A549 (cell line): Measurements from ENCODE around the gene ATP11A. TPM values are rescaled to one million over a fixed set of nuclear protein-coding genes. Genes with fewer than 3 reads are reported as not detected.

Experiments
- ATAC-seq, 2 experiments: fragments of 200-7000 bp in 1 of 2; fragments of >200 bp in 1 of 2; cut with Nextera tagmentation in 1 of 2; cut with Tn5 transposase in 1 of 2; 3 replicates each; pipeline versions ENCODE4 v1.8.0 to v1.9.1; 2018 to 2020; ENCODE audit warnings: mild to moderate bottlenecking in 1 of 2, moderate library complexity in 1 of 2
- CTCF ChIA-PET: fragments of 300-600 bp; sonication (Branson Sonifier 250); formaldehyde crosslinking; extraction: SDS; loops from one replicate; lab custom pipeline; 2021; ENCODE audit warnings: antibody characterized with exemption, inconsistent platforms; lab: Yijun Ruan, JAX
- POLR2A ChIA-PET: fragments of 350-600 bp; formaldehyde crosslinking; extraction: SDS; loops from one replicate; lab custom pipeline; 2021; ENCODE audit warnings: antibody characterized with exemption, inconsistent platforms; lab: Yijun Ruan, JAX
- DNase-seq, 2 experiments: peaks; one replicate each; pipeline versions ENCODE4 v3.0.0 to v3.0.0-alpha.2; 2011 to 2016; ENCODE audit warnings: low read depth in 1 of 2, low spot score in 1 of 2
- FAIRE-seq: peaks from 2 replicates; lab custom pipeline; 2011; peaks lifted over from hg19 to GRCh38; lab: Jason Lieb, UNC
- H3K27ac ChIP-seq, 2 experiments: fragments of >200 bp; sonication (Bioruptor Twin); formaldehyde crosslinking; 3 replicates each; pipeline ENCODE4 v1.5.1; 2016 to 2017
- H3K4me1 ChIP-seq: fragments of >200 bp; sonication (Bioruptor Twin); formaldehyde crosslinking; 3 replicates; pipeline ENCODE4 v1.6.1; 2016
- H3K4me2 ChIP-seq: fragments of >200 bp; sonication (Bioruptor Twin); formaldehyde crosslinking; 3 replicates; pipeline ENCODE4 v1.6.1; 2016
- H3K4me3 ChIP-seq: fragments of >200 bp; sonication (Bioruptor Twin); formaldehyde crosslinking; 3 replicates; pipeline ENCODE4 v1.5.1; 2016
- H3K9me3 ChIP-seq: fragments of >200 bp; sonication (Bioruptor Twin); formaldehyde crosslinking; 3 replicates; pipeline ENCODE4 v1.6.1; 2016
- ATOH8 ChIP-seq: fragments of 250-450 bp; sonication (Bioruptor Pico); IDR thresholded peaks from 2 replicates; pipeline ENCODE4 v1.5.0; 2020; ENCODE audit warnings: low read depth, mild to moderate bottlenecking, moderate library complexity
- CBX8 ChIP-seq: fragments of 200-600 bp; sonication (generic); IDR thresholded peaks from 2 replicates; pipeline ENCODE4 v1.6.1; 2016
- CEBPB ChIP-seq, 2 experiments: fragments of >200 bp in 1 of 2; sonication (Bioruptor Twin) in 1 of 2; formaldehyde crosslinking in 1 of 2; IDR thresholded peaks; 2 replicates each; pipeline ENCODE4 v1.6.1; 2012 to 2016
- CHD2 ChIP-seq: fragments of 150-350 bp; IDR thresholded peaks from 2 replicates; pipeline ENCODE4 v1.6.1; 2014; ENCODE audit warnings: low read length; ENCODE audit not compliant: partially characterized antibody
- EHF ChIP-seq: fragments of 250-450 bp; sonication (Bioruptor Pico); IDR thresholded peaks from 2 replicates; pipeline ENCODE4 v1.5.0; 2020; ENCODE audit warnings: mild to moderate bottlenecking
- EP300 ChIP-seq, 2 experiments: fragments of >200 bp; sonication (Bioruptor Twin); formaldehyde crosslinking; IDR thresholded peaks; 2 replicates in 1 of 2; 3 replicates in 1 of 2; pipeline ENCODE4 v1.6.1; 2016 to 2017
- FOXS1 ChIP-seq: fragments of 250-450 bp; sonication (Bioruptor Pico); IDR thresholded peaks from 2 replicates; pipeline ENCODE4 v1.5.0; 2020; ENCODE audit warnings: mild to moderate bottlenecking, moderate library complexity
- GATA3 ChIP-seq: IDR thresholded peaks from 2 replicates; pipeline ENCODE4 v1.6.1; 2012; ENCODE audit warnings: borderline replicate concordance
- HDAC2 ChIP-seq: fragments of 200-600 bp; sonication (generic); IDR thresholded peaks from 2 replicates; pipeline ENCODE4 v1.6.1; 2016
- HOXA7 ChIP-seq: fragments of 250-450 bp; sonication (Bioruptor Pico); IDR thresholded peaks from 2 replicates; pipeline ENCODE4 v1.5.0; 2020; ENCODE audit warnings: mild to moderate bottlenecking, moderate library complexity
- HOXB5 ChIP-seq: fragments of 250-450 bp; sonication (Bioruptor Pico); IDR thresholded peaks from 2 replicates; pipeline ENCODE4 v1.5.0; 2020; ENCODE audit warnings: mild to moderate bottlenecking, moderate library complexity
- JUN ChIP-seq, 2 experiments: fragments of >200 bp; sonication (Bioruptor Twin); formaldehyde crosslinking; IDR thresholded peaks; 2 replicates in 1 of 2; 3 replicates in 1 of 2; pipeline ENCODE4 v1.6.1; 2016 to 2017
- MYC ChIP-seq: IDR thresholded peaks from 2 replicates; pipeline ENCODE4 v1.6.1; 2012; ENCODE audit warnings: mild to moderate bottlenecking, inconsistent platforms, low read length, improper control_type of control experiment, borderline replicate concordance
- NFE2L2 ChIP-seq: fragments of 150-350 bp; conservative IDR thresholded peaks from 2 replicates; pipeline ENCODE4 v1.6.1; 2014; ENCODE audit warnings: low read length
- NR3C1 ChIP-seq: fragments of >200 bp; sonication (Bioruptor Twin); formaldehyde crosslinking; IDR thresholded peaks from 3 replicates; pipeline ENCODE4 v1.6.1; 2017
- PHF8 ChIP-seq: fragments of 200-600 bp; sonication (generic); IDR thresholded peaks from 2 replicates; pipeline ENCODE4 v1.6.1; 2016; ENCODE audit warnings: low read depth, mild to moderate bottlenecking, antibody characterized with exemption, moderate library complexity, borderline replicate concordance
- POLR2A ChIP-seq: IDR thresholded peaks from 2 replicates; pipeline ENCODE4 v1.6.1; 2012; ENCODE audit warnings: mild to moderate bottlenecking, low read length
- RAD21 ChIP-seq, 2 experiments: fragments of >200 bp in 1 of 2; sonication (Bioruptor Twin) in 1 of 2; formaldehyde crosslinking in 1 of 2; IDR thresholded peaks in 1 of 2; conservative IDR thresholded peaks in 1 of 2; 2 replicates in 1 of 2; 3 replicates in 1 of 2; pipeline ENCODE4 v1.6.1; 2012 to 2018; ENCODE audit warnings: inconsistent platforms in 1 of 2
- RNF2 ChIP-seq: fragments of 200-600 bp; sonication (generic); IDR thresholded peaks from 2 replicates; pipeline ENCODE4 v1.6.1; 2016; ENCODE audit warnings: low read depth, mild to moderate bottlenecking, antibody characterized with exemption, moderate library complexity, borderline replicate concordance
- TFCP2L1 ChIP-seq: fragments of 250-450 bp; sonication (Bioruptor Pico); IDR thresholded peaks from 2 replicates; pipeline ENCODE4 v1.5.0; 2021; ENCODE audit warnings: mild to moderate bottlenecking
- TP53 ChIP-seq: fragments of 250-450 bp; sonication (Bioruptor Pico); IDR thresholded peaks from 2 replicates; pipeline ENCODE4 v1.5.0; 2021; ENCODE audit warnings: mild to moderate bottlenecking, moderate library complexity
- ZC3H11A ChIP-seq: fragments of 450-650 bp; IDR thresholded peaks from 2 replicates; pipeline ENCODE4 v1.6.1; 2014; ENCODE audit warnings: antibody characterized with exemption, mild to moderate bottlenecking
- WGBS: methylation state at CpG from one replicate; pipeline ENCODE4 v1.1.6; 2017; ENCODE audit errors: missing lambda C conversion rate; 5-methylcytosine and 5-hydroxymethylcytosine counted together
- polyA plus RNA-seq, 4 experiments: library from polyadenylated mRNA; depleted of rRNA in 3 of 4; stranded (reverse); fragments of >200 nt; fragmentation: RNase III in 1 of 4; extraction: RNeasy Plus Mini Kit Qiagen cat#74134 plus additional on column Dnase treatment in 1 of 4; gene quantifications; 2 replicates in 3 of 4; 3 replicates in 1 of 4; pipeline ENCODE4 v1.2.3, GENCODE V29; 2011 to 2017
- TF ChIP-seq, protein P1 (sequence below): fragments of >200 bp; sonication (Bioruptor Twin); formaldehyde crosslinking; IDR thresholded peaks from 2 replicates; pipeline ENCODE4 v1.6.1; 2016
- TF ChIP-seq, protein P2 (sequence below): IDR thresholded peaks from 2 replicates; pipeline ENCODE4 v1.6.1; 2012
- TF ChIP-seq, protein P3 (sequence below): fragments of 200-600 bp; sonication (generic); IDR thresholded peaks from 2 replicates; pipeline ENCODE4 v1.6.1; 2016; ENCODE audit warnings: antibody characterized with exemption, mild to moderate bottlenecking, moderate library complexity
- TF ChIP-seq, protein P4 (sequence below): fragments of 450-650 bp; IDR thresholded peaks from 2 replicates; pipeline ENCODE4 v1.6.1; 2014; ENCODE audit warnings: antibody characterized with exemption

ATP11A gene
- polyA plus RNA-seq, 2 of the 4 experiments (the other 2 are of a cell fraction): 4.1 to 8.0 TPM

DNA sequence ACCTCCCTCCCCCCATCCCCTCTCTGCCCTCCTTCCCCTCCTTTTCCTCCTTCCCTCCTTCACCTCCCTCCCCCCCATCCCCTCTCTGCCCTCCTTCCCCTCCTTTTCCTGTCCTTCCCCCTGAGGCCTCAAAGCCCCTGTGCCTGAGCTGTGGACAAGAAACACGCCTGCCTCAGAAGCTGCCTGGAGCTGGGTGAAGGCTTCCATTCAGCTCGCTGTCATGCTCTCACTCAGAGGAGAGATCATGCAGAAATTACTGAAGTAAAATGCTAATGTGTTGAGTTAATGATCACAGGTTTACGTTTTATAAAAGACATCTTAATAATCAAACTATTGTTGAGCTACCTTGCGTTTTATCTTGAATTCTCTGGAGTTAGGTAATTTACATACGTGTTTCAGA is 114.5 kb downstream of the ATP11A start:
- H3K4me1 ChIP-seq: no peaks in the 10 kb centered on the region
- no peak for ATAC-seq
- WGBS: 87% methylated on average over 5 of the region's 5 CpGs
- no peaks in the 10 kb centered on the region for H3K9me3 ChIP-seq
- ChIA-PET CTCF (interaction anchor here (1.1 kb wide), 1 partner anchor 9 kb away, joined by 4 read pairs; no protein-coding TSS in a partner anchor), POLR2A (no interaction called here)
- no peak for DNase-seq
- no peak for TF ChIP-seq HOXA7 (CRISPR knock-in tag)
- TF ChIP-seq, protein P1, sequence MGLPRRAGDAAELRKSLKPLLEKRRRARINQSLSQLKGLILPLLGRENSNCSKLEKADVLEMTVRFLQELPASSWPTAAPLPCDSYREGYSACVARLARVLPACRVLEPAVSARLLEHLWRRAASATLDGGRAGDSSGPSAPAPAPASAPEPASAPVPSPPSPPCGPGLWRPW: no peak
- TF ChIP-seq TP53 (CRISPR knock-in tag): no peak
- TF ChIP-seq FOXS1 (CRISPR knock-in tag): no peak
- TF ChIP-seq, protein P2, sequence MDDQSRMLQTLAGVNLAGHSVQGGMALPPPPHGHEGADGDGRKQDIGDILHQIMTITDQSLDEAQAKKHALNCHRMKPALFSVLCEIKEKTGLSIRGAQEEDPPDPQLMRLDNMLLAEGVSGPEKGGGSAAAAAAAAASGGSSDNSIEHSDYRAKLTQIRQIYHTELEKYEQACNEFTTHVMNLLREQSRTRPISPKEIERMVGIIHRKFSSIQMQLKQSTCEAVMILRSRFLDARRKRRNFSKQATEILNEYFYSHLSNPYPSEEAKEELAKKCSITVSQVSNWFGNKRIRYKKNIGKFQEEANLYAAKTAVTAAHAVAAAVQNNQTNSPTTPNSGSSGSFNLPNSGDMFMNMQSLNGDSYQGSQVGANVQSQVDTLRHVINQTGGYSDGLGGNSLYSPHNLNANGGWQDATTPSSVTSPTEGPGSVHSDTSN: no peak
- no peak for TF ChIP-seq GATA3
- TF ChIP-seq HDAC2: no peak
- no peak for TF ChIP-seq CBX8
- no peak overlapping the region for H3K27ac ChIP-seq
- no peak overlapping the region for H3K4me3 ChIP-seq
- FAIRE-seq: no peak
- H3K4me2 ChIP-seq: no peak overlapping the region

- DNase-seq: no peak
- Histone ChIP-seq H3K4me1 (no peaks in the 10 kb centered on the region), H3K4me2 (no peak overlapping the region), H3K4me3 (no peak overlapping the region), H3K27ac (no peak overlapping the region), H3K9me3 (no peaks in the 10 kb centered on the region)
- ChIA-PET CTCF (no interaction called here), POLR2A (no interaction called here)
- FAIRE-seq: no peak
- ATAC-seq: no peak
- 94% methylated on average over 32 of the region's 36 CpGs for WGBS
- TF ChIP-seq RNF2: no peak
Measured at GRCh38 chr13:112806739-112807652, 117.2 kb downstream of the ATP11A start.

DNA sequence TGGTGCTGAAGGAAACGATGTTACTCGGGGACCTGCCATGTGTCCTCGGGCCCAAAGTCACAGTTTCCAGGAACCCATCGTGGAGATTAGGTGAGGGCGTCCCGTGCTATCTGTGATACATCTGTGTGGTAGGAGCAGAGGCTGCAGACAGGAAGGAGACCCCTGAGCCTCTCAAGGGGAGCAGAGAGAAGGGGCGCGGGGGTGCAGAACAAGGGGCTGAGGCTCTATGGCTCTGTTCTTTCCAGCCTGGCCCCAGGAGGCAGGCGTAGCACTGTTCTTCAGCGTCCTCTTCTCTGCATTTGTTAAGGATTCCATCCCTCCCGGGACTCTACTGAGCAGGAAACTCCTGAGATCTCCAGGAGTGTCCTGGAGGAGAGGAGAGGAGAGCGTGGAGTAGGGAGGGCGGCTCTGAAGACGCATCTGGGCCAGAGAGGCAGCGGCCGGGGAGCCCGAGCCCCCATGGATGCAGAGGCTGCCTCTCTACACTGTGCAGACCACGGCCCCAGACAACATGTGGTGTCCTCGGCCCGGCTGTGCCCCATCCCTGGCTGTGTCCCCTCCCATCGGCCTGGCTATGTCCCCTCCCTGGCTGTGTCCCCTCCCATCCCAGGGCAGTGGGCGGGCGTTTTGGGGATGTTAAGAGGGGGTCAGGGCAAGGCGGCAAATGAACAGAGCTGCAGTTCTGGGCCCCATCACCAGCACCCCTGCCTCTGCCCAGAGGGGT is 118.0 kb downstream of the ATP11A start:
- H3K9me3 ChIP-seq: no peaks in the 10 kb centered on the region
- H3K4me1 ChIP-seq: no peaks in the 10 kb centered on the region
- ChIA-PET CTCF (no interaction called here), POLR2A (no interaction called here)
- no peak overlapping the region for H3K4me3 ChIP-seq
- ATAC-seq (no peak), FAIRE-seq (no peak), DNase-seq (no peak)
- H3K4me2 ChIP-seq: no peak overlapping the region
- TF ChIP-seq ATOH8 (no peak), NR3C1 (no peak), ZC3H11A (no peak), HOXB5 (CRISPR knock-in tag) (no peak), CEBPB (IDR thresholded peaks at IDR 0.05) (no peak), MYC (no peak), FOXS1 (CRISPR knock-in tag) (no peak), EHF (CRISPR knock-in tag) (no peak), RNF2 (no peak), CHD2 (no peak), POLR2A (no peak), EP300 (IDR thresholded peaks at IDR 0.05) (no peak), TFCP2L1 (CRISPR knock-in tag) (no peak), PHF8 (no peak), NFE2L2 (no peak), HDAC2 (no peak), RAD21 (conservative IDR thresholded peaks at IDR 0.05 in 1 of 2, IDR thresholded peaks at IDR 0.05 in 1 of 2) (no peak), JUN (IDR thresholded peaks at IDR 0.05) (no peak)
- TF ChIP-seq, protein P3, sequence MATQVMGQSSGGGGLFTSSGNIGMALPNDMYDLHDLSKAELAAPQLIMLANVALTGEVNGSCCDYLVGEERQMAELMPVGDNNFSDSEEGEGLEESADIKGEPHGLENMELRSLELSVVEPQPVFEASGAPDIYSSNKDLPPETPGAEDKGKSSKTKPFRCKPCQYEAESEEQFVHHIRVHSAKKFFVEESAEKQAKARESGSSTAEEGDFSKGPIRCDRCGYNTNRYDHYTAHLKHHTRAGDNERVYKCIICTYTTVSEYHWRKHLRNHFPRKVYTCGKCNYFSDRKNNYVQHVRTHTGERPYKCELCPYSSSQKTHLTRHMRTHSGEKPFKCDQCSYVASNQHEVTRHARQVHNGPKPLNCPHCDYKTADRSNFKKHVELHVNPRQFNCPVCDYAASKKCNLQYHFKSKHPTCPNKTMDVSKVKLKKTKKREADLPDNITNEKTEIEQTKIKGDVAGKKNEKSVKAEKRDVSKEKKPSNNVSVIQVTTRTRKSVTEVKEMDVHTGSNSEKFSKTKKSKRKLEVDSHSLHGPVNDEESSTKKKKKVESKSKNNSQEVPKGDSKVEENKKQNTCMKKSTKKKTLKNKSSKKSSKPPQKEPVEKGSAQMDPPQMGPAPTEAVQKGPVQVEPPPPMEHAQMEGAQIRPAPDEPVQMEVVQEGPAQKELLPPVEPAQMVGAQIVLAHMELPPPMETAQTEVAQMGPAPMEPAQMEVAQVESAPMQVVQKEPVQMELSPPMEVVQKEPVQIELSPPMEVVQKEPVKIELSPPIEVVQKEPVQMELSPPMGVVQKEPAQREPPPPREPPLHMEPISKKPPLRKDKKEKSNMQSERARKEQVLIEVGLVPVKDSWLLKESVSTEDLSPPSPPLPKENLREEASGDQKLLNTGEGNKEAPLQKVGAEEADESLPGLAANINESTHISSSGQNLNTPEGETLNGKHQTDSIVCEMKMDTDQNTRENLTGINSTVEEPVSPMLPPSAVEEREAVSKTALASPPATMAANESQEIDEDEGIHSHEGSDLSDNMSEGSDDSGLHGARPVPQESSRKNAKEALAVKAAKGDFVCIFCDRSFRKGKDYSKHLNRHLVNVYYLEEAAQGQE: no peak
- TF ChIP-seq, protein P4, sequence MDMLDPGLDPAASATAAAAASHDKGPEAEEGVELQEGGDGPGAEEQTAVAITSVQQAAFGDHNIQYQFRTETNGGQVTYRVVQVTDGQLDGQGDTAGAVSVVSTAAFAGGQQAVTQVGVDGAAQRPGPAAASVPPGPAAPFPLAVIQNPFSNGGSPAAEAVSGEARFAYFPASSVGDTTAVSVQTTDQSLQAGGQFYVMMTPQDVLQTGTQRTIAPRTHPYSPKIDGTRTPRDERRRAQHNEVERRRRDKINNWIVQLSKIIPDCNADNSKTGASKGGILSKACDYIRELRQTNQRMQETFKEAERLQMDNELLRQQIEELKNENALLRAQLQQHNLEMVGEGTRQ: no peak
- WGBS: 88% methylated on average over 19 of the region's 24 CpGs
- H3K27ac ChIP-seq: no peak overlapping the region
